IPS-15b (cell line): ENCODE measurements around the gene PRKN.

Source experiments
- H3K27me3 ChIP-seq: one replicate; pipeline ENCODE4 v1.6.1; 2013; ENCODE audit warnings: low read length; ENCODE audit not compliant: control insufficient read depth, insufficient read depth
- H3K36me3 ChIP-seq: one replicate; pipeline ENCODE4 v1.6.1; 2013; ENCODE audit warnings: low read length; ENCODE audit not compliant: control insufficient read depth, insufficient read depth
- H3K4me1 ChIP-seq: one replicate; pipeline ENCODE4 v1.6.1; 2013; ENCODE audit warnings: mild to moderate bottlenecking, low read length; ENCODE audit not compliant: control insufficient read depth, insufficient read depth
- H3K4me3 ChIP-seq: one replicate; pipeline ENCODE4 v1.5.1; 2013; ENCODE audit warnings: low read depth, low read length
- H3K9ac ChIP-seq: one replicate; pipeline ENCODE4 v1.6.1; 2013; ENCODE audit warnings: low read depth, mild to moderate bottlenecking, low read length
- H3K9me3 ChIP-seq: one replicate; pipeline ENCODE4 v1.6.1; 2013; ENCODE audit warnings: mild to moderate bottlenecking, low read length; ENCODE audit not compliant: control insufficient read depth, insufficient read depth

PRKN gene

GRCh38 chr6:162181111-162181510 is 546.5 kb downstream of the PRKN start:
- no peaks in the 10 kb centered on the region for H3K36me3 ChIP-seq
- no peak overlapping the region for H3K9ac ChIP-seq
- no peaks in the 10 kb centered on the region for H3K4me1 ChIP-seq
- H3K4me3 ChIP-seq: no peak overlapping the region
- H3K9me3 ChIP-seq: no peaks in the 10 kb centered on the region
- no peaks in the 10 kb centered on the region for H3K27me3 ChIP-seq

GRCh38 chr6:162179196-162179951 is 548.2 kb downstream of the PRKN start:
- Histone ChIP-seq H3K4me3 (no peak overlapping the region), H3K36me3 (no peaks in the 10 kb centered on the region), H3K27me3 (no peaks in the 10 kb centered on the region), H3K9me3 (no peaks in the 10 kb centered on the region), H3K9ac (no peak overlapping the region), H3K4me1 (no peaks in the 10 kb centered on the region)

DNA sequence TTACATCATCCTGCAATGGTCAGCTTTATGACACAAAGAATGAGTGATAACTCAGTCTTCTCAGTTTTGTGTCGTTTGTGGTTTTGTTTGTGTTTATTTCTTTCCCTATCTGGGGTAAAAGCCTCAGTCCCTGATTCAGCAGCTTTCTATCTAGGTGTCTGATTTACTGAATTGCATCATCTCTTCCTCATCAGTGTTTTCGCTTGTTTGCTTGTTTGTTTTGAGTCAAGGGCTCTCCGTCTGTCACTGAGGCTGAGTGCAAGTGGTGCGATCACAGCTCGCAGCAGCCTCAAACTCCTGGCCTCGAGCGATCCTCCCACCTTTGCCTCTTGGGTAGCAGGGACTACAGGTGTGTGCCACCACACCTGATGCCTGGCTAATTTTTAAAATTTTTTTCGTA is 548.9 kb downstream of the PRKN start:
- no peaks in the 10 kb centered on the region for H3K4me1 ChIP-seq

GRCh38 chr6:162178266-162178665 is 549.3 kb downstream of the PRKN start:
- Histone ChIP-seq H3K27me3 (no peaks in the 10 kb centered on the region), H3K9me3 (no peaks in the 10 kb centered on the region), H3K36me3 (no peaks in the 10 kb centered on the region), H3K4me1 (no peaks in the 10 kb centered on the region), H3K9ac (no peak overlapping the region), H3K4me3 (no peak overlapping the region)

More for the DNA sequence above, 548.9 kb downstream of the PRKN start:
- Histone ChIP-seq H3K9ac (no peak overlapping the region), H3K27me3 (no peaks in the 10 kb centered on the region), H3K4me3 (no peak overlapping the region), H3K36me3 (no peaks in the 10 kb centered on the region), H3K9me3 (no peaks in the 10 kb centered on the region)

- no peaks in the 10 kb centered on the region for H3K27me3 ChIP-seq
- H3K4me3 ChIP-seq: no peak overlapping the region
- no peaks in the 10 kb centered on the region for H3K4me1 ChIP-seq
- no peaks in the 10 kb centered on the region for H3K36me3 ChIP-seq
- no peaks in the 10 kb centered on the region for H3K9me3 ChIP-seq
- no peak overlapping the region for H3K9ac ChIP-seq
Observed at GRCh38 chr6:162177746-162178145, 549.8 kb downstream of the PRKN start.

DNA sequence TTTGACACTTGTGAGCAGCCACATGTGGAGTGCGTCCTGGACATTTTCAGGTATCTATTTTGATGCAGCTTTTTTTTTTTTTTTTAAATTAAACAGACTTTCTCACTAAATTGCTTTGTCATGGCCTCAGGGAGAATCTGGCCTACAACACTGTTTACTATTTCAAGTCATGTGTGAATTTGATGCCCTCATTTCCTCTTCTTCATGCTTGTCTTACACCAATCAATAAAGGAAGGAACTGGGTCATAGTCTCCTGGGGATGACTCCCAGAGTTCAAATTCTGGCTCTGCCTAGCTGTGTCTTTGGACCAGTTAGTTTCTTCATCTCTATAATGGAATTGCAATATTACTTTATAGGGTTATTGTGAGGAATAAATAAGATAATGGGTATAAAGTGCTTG is 554.1 kb downstream of the PRKN start:
- no peak overlapping the region for H3K4me3 ChIP-seq
- no peaks in the 10 kb centered on the region for H3K27me3 ChIP-seq
- no peaks in the 10 kb centered on the region for H3K4me1 ChIP-seq
- H3K9me3 ChIP-seq: no peaks in the 10 kb centered on the region
- H3K9ac ChIP-seq: no peak overlapping the region
- no peaks in the 10 kb centered on the region for H3K36me3 ChIP-seq

GRCh38 chr6:162165479-162165878 is 562.1 kb downstream of the PRKN start:
- Histone ChIP-seq H3K9me3 (no peaks in the 10 kb centered on the region), H3K9ac (no peak overlapping the region), H3K36me3 (no peaks in the 10 kb centered on the region), H3K4me1 (no peaks in the 10 kb centered on the region), H3K27me3 (no peaks in the 10 kb centered on the region), H3K4me3 (no peak overlapping the region)

- Histone ChIP-seq H3K4me1 (no peaks in the 10 kb centered on the region), H3K36me3 (no peaks in the 10 kb centered on the region), H3K9me3 (no peaks in the 10 kb centered on the region), H3K9ac (no peak overlapping the region), H3K27me3 (no peaks in the 10 kb centered on the region), H3K4me3 (no peak overlapping the region)
Observed at GRCh38 chr6:162157167-162157870, 570.2 kb downstream of the PRKN start.

DNA sequence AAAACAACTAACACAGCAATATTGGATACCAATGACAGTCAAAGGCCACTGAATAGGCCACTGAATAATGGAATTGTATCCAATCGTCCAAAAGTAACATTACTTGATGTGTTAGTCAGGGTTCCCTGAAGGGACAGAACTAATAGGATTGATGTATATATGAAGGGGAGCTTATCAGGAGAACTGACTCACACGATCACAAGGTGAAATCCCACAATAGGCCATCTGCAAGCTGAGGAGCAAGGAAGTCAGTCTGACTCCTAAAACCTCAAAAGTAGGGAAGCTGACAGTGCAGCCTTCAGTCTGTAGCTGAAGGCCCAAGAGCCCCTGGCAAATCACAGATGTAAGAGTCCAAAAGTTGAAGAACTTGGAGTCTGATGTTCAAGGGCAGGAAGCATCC is 571.4 kb downstream of the PRKN start:
- Histone ChIP-seq H3K36me3 (no peaks in the 10 kb centered on the region), H3K9ac (no peak overlapping the region), H3K4me1 (no peaks in the 10 kb centered on the region)

DNA sequence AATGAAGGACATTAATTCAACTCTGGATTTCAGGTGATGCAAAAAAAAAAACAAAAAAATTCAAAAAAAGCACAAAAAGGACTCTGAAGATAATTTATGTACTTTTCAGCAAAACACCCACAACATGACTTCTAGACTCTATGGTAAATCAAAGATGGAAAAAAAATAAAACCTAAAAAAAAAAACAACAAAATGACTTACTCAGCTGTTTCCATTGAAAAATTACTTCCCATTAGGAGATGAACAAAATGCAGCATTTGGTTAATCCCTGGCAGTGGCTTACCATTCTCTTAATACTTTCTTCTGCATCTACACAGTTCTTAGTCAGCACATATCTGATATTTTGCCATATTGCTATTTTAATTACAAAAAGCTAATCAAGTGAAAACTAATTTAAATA is 572.6 kb downstream of the PRKN start:
- peaks cover under 1% of the 10 kb centered on the region for H3K4me1 ChIP-seq
- H3K9me3 ChIP-seq: no peaks in the 10 kb centered on the region
- no peak overlapping the region for H3K9ac ChIP-seq
- H3K4me3 ChIP-seq: no peak overlapping the region
- no peaks in the 10 kb centered on the region for H3K36me3 ChIP-seq
- no peaks in the 10 kb centered on the region for H3K27me3 ChIP-seq

More for the DNA sequence above, 571.4 kb downstream of the PRKN start:
- Histone ChIP-seq H3K9me3 (no peaks in the 10 kb centered on the region), H3K27me3 (no peaks in the 10 kb centered on the region), H3K4me3 (no peak overlapping the region)

DNA sequence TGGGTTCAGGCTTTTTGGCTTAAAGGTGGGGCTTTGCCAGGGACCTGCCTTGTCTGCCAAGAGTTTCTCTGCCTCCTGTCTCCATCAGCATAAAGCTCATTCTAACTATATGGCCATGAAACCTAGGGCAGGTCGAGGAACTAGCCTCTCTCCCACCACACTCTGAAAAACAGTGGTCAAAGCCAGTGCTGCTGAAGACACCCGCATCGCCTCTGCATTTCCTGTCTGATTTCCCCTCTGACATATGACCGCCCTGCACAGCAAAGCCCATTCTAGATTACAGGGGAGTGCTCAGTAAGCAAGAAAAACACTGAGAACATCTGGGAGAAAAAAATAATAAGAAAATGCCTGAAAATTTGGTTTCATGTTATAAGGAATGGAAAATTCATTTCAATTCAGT is 573.6 kb downstream of the PRKN start:
- no peaks in the 10 kb centered on the region for H3K9me3 ChIP-seq
- no peak overlapping the region for H3K4me3 ChIP-seq
- H3K4me1 ChIP-seq: peaks cover 7% of the 10 kb centered on the region
- H3K36me3 ChIP-seq: no peaks in the 10 kb centered on the region
- H3K9ac ChIP-seq: no peak overlapping the region
- H3K27me3 ChIP-seq: no peaks in the 10 kb centered on the region

DNA sequence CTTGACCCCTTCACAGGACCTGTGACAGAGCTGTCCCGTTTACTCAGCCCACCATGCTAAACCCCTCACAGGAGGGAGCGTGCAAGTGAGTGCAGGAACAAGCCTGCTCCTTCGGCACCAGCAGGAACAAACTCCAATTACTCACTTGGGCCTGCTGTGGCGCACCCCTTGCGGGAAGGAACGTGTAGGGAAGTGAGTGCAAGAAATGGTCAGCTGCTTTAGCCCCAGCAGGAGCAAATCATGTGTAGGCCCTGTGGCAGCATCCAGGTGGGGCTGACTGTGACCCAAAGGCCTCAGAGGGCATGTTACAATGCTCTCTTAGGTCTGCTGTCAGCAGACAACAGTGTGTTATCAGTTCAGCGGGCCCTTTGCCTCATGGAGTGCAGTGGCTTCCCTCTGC is 574.4 kb downstream of the PRKN start:
- Histone ChIP-seq H3K36me3 (no peaks in the 10 kb centered on the region), H3K4me3 (no peak overlapping the region), H3K4me1 (peaks cover 7% of the 10 kb centered on the region), H3K9ac (no peak overlapping the region), H3K27me3 (no peaks in the 10 kb centered on the region), H3K9me3 (no peaks in the 10 kb centered on the region)
